Fibroblast of upper back skin (primary cell): ENCODE measurements around the gene YIPF3.
"Not testable (repeated sequence)": the region's sequence is repeated elsewhere in the genome, so short reads cannot be mapped to it uniquely, and the experiment has no call there.

Experiments
- DNase-seq: peaks from one replicate; pipeline ENCODE4 v3.0.0-alpha.2; 2013

YIPF3 gene

DNA sequence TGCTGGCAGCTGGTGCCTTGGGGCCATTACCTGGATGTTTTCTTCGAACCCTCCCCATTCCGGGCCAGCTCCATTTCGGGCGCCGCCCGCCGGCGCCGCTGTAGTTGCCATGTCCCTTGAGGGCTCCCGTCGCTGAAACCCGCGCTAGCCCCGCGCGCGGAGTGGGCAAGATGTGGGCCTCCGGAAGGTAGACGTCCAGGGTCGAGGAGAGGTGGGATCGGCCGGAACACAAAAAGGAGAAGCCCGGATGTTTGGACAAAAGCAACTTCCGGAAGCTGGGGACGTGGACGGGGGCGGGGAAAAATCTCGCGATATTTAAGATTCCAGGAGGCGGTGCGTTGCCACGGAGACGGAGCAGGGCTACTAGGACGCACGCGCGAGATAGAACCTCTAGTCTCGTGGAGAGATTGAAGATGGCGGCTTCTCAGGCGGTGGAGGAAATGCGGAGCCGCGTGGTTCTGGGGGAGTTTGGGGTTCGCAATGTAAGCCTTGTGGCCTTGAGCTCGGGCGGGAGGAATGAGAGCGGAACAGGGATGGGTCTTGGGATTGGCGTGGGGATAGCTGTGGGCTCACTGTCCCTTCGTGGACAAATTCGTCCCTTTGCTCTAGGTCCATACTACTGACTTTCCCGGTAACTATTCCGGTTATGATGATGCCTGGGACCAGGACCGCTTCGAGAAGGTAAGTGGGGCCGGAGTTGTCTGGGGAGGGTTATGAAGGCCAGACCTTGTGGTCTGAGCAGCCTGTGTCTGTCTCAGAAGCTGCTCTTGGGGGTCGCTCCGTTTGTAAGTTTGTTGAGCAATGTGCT is at the start of gene YIPF3, which contains the start of gene POLR1C:
Gene YIPF3 (minus strand): TSS at position 230 of the 808 bp plus-strand sequence. CDS start 119 bp downstream, at position 111.
Gene POLR1C (plus strand): TSS at position 393 of the 808 bp plus-strand sequence. CDS start 21 bp downstream, at position 414.
- peak; percentile 98 for DNase-seq

DNA sequence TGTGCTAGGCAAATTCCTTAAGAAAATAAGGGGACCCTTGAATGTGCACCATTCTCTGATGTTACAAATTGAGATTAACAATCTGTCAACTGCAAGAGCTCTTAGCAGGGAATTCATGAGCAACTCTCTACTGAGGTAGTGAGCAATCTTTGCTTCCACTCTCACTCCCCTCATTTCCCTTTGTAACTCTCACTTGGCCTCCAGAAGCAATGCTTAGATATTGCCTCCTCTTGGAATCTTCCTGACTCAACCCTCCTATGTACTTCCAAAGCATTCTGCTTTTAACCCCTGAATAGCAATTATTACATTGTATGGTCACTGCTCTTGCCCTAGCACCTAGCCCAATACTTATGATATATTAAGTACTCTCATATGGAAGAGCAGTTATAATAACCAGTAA is 42.6 kb upstream of the YIPF3 start:
- no peak for DNase-seq

DNA sequence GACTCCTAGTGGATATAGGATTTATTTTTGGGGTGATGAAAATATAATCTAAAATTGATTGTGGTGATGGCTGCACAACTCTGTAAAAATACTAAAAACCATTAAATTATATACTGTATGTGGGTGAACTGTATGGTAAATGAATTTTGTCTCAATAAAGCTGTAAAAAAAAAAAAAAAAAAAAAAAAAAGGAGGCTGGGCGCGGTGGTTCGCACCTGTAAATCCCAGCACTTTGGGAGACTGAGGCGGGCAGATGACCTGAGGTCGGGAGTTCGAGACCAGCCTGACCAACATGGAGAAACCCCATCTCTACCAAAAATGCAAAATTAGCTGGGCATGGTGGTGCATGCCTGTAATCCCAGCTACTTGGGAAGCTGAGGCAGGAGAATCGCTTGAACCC is 40.9 kb upstream of the YIPF3 start:
- DNase-seq: not testable (repeated sequence)

DNA sequence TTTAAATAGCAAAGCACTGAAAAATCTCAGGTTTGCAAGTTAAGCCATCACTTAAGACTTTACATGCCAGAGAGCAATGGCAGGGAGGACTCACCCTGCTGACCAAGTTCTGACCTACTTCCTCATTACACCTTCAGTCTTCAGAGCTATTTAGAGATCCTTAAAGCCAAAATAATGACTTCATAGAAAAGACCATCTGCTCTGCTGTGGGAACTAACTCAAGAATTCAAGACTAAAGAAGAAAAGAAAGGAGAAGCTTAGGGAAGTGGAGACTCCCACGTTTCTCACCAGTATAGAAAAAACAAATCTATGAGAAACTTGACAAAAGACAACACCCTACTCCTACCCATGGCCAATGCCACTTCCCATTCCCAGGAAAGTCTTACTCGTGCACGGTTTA is 30.5 kb upstream of the YIPF3 start:
- DNase-seq: no peak

DNA sequence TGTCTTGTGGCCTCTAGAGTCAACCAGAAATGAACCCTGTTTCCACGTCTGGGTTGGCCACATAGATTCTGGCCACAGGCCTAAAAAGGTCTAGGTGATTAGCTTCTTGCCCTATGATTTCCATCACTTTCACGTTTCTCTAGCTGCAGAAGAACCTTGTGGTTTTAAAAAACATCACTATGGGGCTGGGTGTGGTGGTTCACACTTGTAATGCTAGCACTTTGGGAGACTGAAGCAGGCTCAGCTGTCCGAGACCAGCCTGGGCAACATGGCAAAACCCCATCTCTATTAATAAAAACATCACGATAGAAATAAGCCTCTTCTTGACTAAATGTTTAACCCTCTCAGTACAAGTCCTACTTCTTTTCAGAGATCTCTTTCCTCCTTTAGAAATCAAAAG is 27.7 kb upstream of the YIPF3 start:
- DNase-seq: no peak

DNA sequence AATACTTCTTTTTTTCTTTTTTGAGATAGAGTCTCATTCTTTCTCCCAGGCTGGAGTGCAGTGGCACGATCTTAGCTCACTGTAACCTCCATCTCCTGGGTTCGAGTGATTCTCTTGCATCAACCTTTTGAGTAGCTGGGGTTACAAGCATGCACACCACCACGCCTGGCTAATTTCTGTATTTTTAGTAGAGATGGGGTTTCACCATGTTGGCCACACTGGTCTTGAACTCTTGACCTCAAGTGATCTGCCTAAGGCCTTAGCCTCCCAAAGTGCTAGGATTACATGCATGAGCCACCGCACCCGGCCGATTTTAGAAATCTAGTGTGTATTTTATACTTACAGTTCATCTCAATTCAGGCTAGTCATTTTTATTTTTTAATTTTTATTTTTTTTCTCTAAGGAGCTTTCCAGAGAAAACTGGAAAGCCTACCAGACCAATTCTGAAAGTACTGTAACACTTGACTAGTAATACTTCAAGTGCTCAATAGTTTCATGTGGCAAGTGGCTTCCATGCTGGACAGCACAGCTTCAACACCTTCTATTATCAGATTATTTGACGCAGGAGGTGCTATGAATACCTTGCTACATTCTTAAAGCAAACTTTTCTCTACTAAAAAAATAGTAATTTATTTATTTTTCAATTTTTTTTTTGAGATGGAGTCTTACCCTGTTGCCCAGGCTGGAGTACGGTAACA is 25.2 kb upstream of the YIPF3 start:
- DNase-seq: no peak

DNA sequence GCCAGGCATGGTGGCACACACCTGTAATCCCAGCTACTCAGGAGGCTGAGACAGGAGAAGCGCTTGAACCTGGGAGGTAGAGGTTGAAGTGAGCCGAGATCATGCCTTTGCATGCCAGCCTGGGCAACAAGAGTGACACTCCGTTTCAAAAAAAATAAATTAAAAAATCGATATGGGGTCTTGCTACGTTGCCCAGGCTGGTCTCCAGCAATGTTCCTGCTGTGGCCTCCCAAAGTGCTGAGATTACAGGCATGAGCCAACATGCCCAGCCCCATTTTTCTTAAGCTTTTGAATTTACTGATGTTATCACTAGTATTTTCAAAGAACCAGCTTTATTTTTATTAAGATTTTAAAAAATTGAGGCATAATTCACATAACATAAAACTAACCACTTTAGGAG is 23.8 kb upstream of the YIPF3 start:
- no peak for DNase-seq

DNA sequence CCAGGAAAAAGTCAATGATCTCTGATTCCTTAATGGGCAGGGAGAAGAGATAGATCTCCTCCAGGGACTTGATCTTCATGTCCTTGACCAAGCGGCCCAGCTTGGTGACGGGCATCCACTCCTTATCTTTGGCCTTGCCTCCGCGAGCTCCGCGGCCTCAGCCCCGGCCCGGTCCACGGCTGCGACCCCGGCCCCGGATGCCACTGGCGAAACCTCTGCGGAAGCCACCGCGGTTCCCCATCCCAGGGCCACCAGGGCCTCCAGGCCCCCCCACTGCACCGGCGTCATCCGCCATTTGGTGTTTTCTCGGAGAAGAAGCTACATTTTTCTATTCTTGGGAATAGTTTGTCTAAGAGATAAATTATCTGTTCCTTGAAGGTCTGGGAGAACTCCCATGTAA is 22.7 kb upstream of the YIPF3 start:
- DNase-seq: not testable (repeated sequence)

DNA sequence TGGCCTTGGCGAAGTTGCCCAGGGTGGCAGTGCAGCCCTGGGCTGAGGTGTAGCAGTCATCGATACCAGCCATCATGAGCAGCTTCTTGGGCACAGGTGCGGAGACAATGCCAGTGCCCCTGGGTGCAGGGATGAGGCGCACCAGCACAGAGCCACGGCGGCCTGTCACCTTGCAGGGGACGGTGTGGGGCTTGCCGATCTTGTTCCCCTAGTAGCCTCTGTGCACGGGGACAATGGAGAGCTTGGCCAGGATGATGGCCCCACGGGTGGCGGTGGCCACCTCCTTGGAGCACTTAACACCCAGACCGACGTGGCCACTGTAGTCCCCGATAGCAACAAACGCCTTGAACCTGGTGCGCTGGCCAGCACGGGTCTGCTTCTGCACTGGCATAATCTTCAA is 22.3 kb upstream of the YIPF3 start:
- not testable (repeated sequence) for DNase-seq

DNA sequence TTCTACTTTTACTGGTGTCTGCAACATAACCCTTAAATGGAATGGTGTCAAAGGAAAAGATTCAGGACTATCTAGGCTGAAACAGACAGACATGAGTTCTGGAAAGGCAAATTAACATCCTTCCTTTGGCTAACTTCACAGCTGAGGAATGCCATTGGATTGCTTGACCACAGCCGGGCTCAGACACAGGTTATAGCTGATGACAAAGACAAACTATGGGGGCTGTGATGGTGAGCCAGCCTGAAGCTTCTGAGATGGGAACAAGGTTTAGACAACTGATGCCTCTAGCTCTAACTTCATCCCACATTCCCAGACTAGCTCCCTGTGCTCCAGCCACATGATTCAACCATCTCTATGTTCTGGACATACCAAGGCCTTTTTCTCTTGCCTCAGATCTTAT is 15.5 kb upstream of the YIPF3 start:
- peak; percentile 10 for DNase-seq

DNA sequence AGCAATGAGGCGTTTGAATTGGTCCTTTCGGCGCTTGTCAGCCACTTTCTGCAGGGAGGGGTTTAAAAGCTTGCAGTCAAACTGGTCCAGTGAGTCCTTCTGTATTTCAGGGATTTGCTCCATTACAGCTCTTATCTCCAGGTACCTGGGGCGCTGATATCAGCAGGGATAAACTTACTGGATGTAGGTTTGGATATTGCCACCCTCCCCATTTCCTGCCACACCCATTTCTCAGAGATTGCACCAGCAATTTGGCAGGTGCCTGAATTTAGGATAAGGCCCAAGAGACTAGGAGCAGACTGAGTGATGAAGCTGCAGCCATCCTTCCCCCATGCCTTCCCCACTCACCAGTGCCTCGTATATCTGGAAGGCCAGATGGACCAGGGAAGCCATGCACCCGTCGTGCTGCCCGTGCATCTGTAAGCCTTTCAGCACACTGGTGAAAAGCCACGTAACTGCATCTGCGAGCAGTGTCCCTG is 7.8 kb upstream of the YIPF3 start:
- DNase-seq: no peak

DNA sequence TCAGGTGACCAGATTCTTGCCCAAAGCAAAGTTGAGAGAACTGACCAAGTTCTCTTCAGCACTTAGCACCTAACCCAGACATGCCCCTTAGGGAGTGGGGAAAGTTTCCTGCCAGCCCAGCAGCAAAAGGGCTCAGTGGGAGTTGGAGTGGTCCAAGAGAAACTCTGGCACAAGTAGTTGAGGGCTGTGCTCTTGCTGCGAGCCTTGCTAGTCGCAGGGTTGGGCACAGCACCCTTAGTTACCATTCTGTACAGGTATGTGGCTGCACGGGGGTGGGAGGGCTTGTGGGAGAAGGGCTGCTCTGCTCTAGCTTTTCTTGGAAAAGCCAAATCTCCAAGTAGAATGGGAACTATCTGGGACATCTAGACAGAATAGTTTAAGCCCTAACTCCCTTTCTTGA is 6.6 kb upstream of the YIPF3 start:
- DNase-seq: no peak

DNA sequence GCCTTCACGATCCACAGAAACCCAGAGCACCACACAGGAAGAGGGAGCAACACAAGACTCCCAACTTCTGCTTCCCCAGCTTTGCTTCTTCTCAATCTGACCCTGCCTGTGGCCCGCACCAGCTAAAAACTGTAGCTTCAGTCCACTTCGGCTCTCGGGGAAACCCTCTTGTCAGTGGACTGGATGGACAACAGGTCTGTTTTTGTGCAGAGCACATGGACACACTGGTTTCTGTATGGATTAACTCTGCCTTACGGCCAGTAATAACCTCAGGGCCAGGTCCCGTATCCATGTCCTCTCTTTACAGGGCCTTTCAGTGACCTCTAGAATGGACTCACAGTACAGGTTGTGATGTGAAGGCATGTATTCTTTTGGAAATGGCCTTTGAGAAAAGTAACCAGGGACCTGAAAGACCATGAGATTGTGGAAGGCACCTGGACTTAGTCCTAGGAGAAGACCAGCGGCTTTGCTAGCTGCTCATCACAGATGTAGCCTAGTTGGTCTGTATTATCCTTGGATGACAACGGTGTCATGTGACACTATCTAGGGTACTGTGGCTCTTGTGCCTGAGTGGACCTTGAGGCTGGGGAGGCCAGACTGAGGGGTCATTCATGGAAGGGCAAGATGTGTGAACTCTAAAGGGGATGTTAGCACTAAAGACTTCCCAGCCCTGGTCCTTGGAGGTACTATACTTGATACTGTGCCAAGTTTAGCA is 6.0 kb upstream of the YIPF3 start:
- DNase-seq: no peak

DNA sequence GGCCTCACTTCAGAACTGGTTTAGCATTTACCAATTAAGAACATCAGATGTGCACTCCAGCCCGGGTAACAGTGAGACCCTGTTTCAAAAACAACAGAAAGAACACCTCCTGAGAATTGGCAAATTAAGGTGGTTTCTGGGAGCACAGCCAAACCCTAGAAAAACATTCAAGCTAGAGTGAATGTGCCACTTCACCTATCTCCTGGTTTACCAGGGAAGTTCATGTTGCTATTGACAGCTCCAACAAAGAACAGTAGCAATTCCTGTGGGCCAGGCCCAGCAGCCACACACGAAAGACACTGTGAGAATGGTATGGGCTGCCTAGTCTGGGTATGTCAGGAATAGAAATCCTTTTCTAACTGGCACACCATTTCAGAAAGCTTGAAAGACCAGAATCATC is 5.1 kb upstream of the YIPF3 start:
- no peak for DNase-seq

DNA sequence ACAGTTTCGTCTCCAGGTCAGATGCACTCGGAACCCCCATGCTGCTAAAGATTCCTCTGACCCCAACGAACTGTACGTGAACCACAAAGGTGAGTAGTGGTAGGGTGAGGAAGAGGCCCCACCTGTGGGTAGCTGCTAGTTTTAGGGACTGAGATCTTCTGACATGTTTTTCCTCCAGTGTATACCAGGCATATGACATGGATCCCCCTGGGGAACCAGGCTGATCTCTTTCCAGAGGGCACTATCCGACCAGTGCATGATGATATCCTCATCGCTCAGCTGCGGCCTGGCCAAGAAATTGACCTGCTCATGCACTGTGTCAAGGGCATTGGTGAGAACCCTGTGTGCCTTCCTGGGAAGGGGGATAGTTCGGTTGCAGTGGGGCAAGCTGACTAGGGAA is 3.4 kb upstream of the YIPF3 start:
- no peak for DNase-seq

DNA sequence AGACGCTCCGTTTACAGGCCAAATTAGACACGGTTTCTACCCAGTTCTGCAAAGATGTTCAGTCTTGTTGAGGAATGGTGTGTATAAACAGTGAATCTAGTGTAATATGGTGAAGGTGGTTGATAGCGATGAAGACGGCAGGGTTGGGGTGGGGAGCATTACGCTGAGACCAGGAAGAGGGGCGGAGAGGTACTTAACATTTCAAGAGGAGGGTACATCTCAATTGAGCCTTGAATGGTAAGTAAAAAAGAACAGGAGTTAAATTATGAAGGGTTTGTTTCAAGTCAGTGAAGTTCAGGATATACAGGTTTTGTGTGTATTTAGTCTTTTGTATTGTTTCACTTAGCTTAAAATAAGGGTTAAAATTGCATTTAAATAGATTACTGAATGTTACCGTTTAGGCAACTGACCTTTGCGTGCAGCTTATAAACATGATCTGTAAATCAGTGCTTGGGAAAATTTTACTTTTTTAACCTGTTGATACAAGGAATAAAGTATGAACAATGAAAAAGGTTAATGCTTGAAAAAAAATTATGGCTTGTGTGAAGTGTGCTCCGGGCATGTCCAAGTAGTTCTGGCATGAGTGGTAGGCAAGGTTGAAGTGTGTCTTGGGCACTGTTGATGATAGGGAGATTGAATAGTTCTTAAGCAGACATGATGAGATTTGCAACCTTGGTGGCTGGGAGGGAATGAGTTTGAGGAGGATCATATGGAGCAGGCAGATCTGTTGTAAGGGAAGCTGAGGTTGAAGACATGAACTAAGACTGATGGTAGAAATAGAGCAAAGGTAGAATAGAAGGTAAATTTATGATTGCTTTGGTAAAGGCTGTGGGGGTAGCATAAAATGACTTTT is 1.0 kb upstream of the YIPF3 start:
- no peak for DNase-seq

DNA sequence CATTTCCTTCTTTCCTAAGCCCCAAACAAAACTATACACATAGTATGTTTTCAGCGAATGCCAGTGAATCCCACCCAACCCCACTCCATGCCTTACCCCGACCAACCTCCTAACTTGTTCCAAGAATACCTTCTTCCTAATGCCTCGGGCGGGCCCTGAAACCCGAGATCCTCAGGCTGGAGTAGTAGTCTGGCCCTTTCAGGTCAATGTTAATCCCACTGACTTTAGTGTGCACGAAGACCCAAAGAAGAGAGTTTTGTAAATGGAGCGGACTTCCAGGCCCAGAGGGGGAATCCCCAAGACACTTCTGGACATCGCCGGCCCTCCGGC is 394 bp downstream of the YIPF3 start:
- no peak for DNase-seq

DNA sequence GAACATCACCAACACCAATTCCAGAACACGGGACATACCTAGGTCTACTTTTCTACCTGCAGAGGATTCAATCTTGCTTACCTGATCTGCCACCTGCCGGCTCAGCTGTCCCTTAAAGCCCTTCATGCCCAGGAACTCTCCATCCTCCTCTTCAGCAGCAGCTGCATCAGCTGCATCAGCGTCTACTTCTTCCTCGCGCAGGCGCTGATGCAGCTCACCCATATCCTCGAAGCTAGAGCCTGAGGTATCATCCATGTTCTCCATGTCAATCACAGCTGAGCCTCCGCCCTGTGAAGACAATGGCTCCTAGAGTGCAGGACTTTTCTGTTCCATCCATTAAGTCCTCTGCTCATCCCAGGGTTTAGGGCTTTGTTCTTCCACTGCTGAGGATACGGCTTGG is 918 bp downstream of the YIPF3 start:
- no peak for DNase-seq

DNA sequence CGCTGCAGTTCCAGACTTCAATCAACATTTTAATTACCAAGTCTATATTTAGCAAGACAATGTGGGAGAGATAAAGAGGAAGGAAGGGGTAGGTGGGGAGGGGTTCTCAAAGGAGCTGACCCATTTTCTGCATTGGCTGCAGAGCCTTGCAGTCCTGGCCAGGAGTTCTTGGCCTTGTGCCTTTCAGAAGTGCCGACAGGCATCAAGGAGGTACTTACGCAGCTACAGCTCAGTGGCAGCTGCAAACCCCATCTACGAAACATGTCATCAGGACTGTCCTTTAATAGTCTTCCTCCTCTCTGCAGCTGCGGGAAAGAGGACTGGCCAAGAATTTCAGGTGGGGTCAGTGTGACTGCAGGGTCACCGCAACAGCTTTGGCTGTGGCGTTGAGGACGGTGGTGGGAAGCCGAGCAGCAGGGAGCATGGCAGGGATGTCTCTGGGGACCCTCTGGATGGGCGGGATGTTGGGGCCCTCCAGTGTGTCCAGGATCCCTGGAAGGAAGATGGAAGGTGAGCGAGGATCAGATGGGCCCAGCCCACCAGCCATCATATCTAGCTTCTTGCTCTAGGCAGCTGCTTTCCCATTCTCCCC is 4.8 kb downstream of the YIPF3 start:
- DNase-seq: no peak

DNA sequence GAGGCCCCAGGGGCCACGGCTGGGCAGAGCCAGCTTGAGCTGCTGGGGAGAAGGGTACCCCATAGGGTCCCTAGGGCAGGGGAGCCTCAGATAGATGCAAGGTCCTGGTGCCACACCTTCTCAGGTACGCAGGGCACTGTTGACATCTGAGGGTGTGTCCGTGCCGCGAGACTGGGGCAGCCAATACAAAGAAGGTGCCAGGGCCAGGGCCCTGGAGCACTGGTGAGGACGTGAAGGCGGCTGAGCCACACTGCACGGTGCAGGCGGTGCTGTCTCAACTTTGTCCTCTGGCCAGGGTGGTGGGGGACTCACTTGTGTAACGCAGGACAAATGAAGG is 5.9 kb downstream of the YIPF3 start:
- DNase-seq: no peak

DNA sequence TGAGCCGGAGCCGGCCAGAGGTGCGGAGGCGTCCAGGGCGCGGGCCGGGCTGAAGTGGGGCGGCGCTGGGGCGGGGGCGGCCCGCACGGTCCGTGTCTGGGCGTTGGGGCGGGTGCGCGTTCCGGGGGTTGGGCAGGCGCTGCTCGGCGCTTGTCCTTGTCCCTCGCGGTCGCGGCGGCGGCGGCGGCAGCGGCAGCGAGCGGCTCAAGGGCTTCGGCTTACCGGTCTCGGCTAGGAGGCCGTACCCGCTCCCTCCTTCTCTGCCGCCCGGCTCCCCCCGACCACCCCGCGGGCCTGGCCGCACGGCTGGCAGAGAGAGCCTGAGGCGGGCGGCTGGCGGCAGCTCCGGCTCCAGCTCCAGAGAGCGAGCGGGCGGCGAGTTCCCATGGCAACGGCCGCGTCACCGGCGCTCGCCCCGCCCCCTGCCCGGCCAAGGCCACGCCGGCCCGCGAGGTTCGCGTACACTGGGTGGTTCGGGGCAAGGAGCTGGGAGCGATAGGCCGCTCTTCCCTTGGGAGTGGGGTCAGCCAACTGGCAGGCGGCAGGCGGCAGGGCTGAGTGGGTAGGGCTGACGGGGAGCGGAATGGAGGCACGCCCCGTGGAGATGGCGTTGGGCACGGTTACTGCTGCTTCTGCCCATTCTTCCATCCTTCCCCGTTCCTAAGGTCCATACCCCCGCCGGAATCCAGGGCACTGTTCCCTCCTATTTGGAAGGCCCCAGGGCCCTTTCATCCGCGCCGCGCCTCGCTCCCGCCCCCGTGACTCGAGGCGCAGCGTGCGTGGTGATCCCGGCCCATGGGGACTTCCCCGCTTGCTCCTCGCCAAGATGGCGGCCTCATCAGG is 6.5 kb downstream of the YIPF3 start, which contains the start of gene LRRC73:
Gene LRRC73 (minus strand): TSS at position 363 of the 843 bp plus-strand sequence. CDS start 561 bp downstream, outside the sequence.
- DNase-seq: peak; percentile 71
